A673 (cell line): Measurements from ENCODE around the gene CAMSAP1. TPM values are rescaled to one million over a fixed set of nuclear protein-coding genes. Genes with fewer than 3 reads are reported as not detected.

Source experiments
- BruUV-seq: library from RNA; stranded (reverse); fragments of 400-500 nt; replicated peaks from 2 replicates; lab custom pipeline; 2021; lab: Mats Ljungman, UMichigan
- CTCF ChIA-PET: fragments of 300-600 bp; sonication (Branson Sonifier 250); formaldehyde crosslinking; loops from one replicate; lab custom pipeline; 2022; ENCODE audit warnings: antibody characterized with exemption; lab: Charles Lee
- POLR2A ChIA-PET: fragments of 300-600 bp; sonication (Branson Sonifier 250); formaldehyde crosslinking; loops from one replicate; lab custom pipeline; 2022; ENCODE audit warnings: antibody characterized with exemption; ENCODE audit not compliant: low non-redundant PET; lab: Charles Lee
- DNase-seq: peaks from one replicate; pipeline ENCODE4 v3.0.0-alpha.2; 2015; ENCODE audit warnings: low spot score
- H3K27ac ChIP-seq: fragments of 200-600 bp; sonication (generic); 2 replicates; pipeline ENCODE4 v1.5.1; 2016; ENCODE audit warnings: mixed run types, low read depth, mild to moderate bottlenecking, mixed read lengths, antibody characterized with exemption, low read length; ENCODE audit not compliant: poor library complexity, severe bottlenecking
- H3K27me3 ChIP-seq: fragments of 200-600 bp; sonication (generic); replicated peaks from 2 replicates; pipeline ENCODE4 v1.6.1; 2017; ENCODE audit warnings: mixed run types, low read depth, mild to moderate bottlenecking, mixed read lengths, antibody characterized with exemption, low read length; ENCODE audit not compliant: insufficient read depth, poor library complexity
- H3K36me3 ChIP-seq: fragments of 200-600 bp; sonication (generic); 2 replicates; pipeline ENCODE4 v1.6.1; 2016; ENCODE audit warnings: mixed run types, mild to moderate bottlenecking, mixed read lengths, antibody characterized with exemption, low read length; ENCODE audit not compliant: insufficient read depth, poor library complexity, severe bottlenecking
- H3K4me1 ChIP-seq: fragments of 200-600 bp; sonication (generic); 2 replicates; pipeline ENCODE4 v1.6.1; 2017; ENCODE audit warnings: mixed run types, mild to moderate bottlenecking, mixed read lengths, antibody characterized with exemption, low read length; ENCODE audit not compliant: insufficient read depth, poor library complexity, severe bottlenecking
- H3K4me3 ChIP-seq: fragments of 200-600 bp; sonication (generic); 2 replicates; pipeline ENCODE4 v1.5.1; 2016; ENCODE audit warnings: low read depth, mixed run types, mild to moderate bottlenecking, mixed read lengths, low read length; ENCODE audit not compliant: poor library complexity, severe bottlenecking
- H3K9me3 ChIP-seq: fragments of 200-600 bp; sonication (generic); 2 replicates; pipeline ENCODE4 v1.6.1; 2016; ENCODE audit warnings: mixed run types, low read depth, mild to moderate bottlenecking, mixed read lengths, antibody characterized with exemption, low read length; ENCODE audit not compliant: poor library complexity, severe bottlenecking
- EZH2 ChIP-seq: fragments of 200-600 bp; sonication (generic); IDR thresholded peaks from 2 replicates; pipeline ENCODE4 v1.6.1; 2017; ENCODE audit warnings: borderline replicate concordance, low read depth, mild to moderate bottlenecking, mixed read lengths, antibody characterized with exemption, low read length; ENCODE audit not compliant: poor library complexity, severe bottlenecking
- intact Hi-C: fragments of 100-400 bp; cut with micrococcal nuclease; formaldehyde crosslinking; loops from one replicate; pipeline ENCODE4 v1.10.0; 2022; ENCODE audit not compliant: unreplicated experiment
- total RNA-seq: library from RNA; stranded (reverse); gene quantifications from 2 replicates; pipeline ENCODE4 v1.2.3, GENCODE V29; 2021
- TF ChIP-seq, protein P1 (sequence below): fragments of 300-800, 200-600 bp; sonication (generic); conservative IDR thresholded peaks from 2 replicates; pipeline ENCODE4 v1.5.1; 2017; ENCODE audit warnings: low read depth, mild to moderate bottlenecking, antibody characterized with exemption, low read length, moderate library complexity, mixed read lengths

Gene CAMSAP1
- total RNA-seq, 1 experiment from 2014 or later = 52.3 TPM

DNA sequence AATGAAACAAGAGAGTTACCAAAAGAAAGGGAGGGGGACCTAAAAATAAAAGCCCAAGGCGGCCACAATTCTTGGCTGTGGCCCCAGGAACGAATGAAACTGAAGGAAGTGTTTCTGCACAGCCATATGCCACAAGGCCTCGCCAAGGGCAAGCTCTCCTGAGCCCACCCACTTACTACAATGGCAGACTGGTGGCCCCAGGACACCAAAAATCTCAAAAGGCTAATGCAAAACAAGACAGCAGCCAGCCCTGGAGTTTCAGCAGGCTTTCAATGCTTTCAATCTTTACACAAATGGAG lies 4.0 kb downstream of the CAMSAP1 start:
- CTCF ChIA-PET = no interaction called here
- no TSS peak for BruUV-seq
- Histone ChIP-seq H3K27me3 (no peaks in the 10 kb centered on the region), H3K36me3 (no peaks in the 10 kb centered on the region), H3K9me3 (peaks cover 9% of the 10 kb centered on the region), H3K4me1 (peaks cover 7% of the 10 kb centered on the region), H3K4me3 (no peak overlapping the region), H3K27ac (no peak overlapping the region)
- intact Hi-C loops = no loop called here
- TF ChIP-seq, protein P1, sequence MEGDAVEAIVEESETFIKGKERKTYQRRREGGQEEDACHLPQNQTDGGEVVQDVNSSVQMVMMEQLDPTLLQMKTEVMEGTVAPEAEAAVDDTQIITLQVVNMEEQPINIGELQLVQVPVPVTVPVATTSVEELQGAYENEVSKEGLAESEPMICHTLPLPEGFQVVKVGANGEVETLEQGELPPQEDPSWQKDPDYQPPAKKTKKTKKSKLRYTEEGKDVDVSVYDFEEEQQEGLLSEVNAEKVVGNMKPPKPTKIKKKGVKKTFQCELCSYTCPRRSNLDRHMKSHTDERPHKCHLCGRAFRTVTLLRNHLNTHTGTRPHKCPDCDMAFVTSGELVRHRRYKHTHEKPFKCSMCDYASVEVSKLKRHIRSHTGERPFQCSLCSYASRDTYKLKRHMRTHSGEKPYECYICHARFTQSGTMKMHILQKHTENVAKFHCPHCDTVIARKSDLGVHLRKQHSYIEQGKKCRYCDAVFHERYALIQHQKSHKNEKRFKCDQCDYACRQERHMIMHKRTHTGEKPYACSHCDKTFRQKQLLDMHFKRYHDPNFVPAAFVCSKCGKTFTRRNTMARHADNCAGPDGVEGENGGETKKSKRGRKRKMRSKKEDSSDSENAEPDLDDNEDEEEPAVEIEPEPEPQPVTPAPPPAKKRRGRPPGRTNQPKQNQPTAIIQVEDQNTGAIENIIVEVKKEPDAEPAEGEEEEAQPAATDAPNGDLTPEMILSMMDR = no peak
- TF ChIP-seq EZH2 = no peak
- DNase-seq = no peak
- POLR2A ChIA-PET = no interaction called here

DNA sequence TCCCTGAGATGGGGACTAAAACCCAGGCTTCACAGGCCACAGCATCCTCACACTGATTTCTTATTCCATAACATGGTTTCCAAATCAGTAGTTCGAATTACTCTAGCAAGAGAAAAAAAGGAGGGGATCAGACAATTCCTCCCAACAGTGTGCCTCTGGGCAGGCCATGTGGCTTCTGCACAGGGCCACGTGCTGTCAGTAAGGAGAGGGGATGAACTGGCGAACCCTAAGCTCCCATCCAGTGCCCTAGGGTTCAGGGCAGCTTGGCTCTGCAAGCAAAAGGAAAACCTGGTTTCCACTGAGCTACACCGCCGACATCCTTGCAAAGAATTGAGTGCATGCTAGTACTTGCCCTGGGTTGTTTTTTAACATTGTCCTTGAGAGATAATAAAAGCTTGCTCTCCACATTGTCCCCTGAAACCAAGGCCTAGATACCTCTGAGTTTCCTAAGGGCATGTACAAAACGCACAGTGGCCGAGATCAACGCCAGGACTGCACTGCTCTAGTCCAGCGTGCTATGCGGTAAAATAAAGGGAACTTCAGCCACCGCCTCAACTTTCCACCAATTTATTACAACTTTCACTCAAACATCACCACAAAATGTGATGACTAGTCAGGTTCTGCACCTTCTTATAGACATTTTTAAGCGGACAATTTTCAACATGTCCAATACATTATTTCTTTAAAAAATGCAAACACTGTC lies 4.5 kb downstream of the CAMSAP1 start:
- CTCF ChIA-PET = no interaction called here
- POLR2A ChIA-PET = no interaction called here
- TF ChIP-seq, protein P1 = no peak
- no peak for TF ChIP-seq EZH2

DNA sequence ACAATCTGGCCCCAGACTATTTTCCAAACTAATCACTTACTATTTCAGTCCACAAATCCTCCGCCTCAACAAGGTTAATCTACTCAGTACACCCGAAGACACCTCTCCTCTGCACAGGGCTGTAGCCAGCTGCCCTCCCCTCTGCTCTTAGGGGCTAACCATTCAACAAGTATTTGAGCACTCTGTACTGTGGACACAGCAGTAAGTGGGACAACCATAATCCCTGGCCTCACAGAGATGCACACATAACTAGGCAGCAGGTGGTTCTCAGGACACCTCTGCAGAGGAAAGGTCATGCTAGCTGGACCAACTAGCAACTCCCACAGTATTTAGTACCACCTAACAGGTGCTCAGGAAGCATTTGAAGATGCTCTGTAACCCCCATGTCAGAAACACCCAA lies 5.5 kb downstream of the CAMSAP1 start:
- TF ChIP-seq, protein P1 = no peak
- TF ChIP-seq EZH2 = no peak
- no TSS peak for BruUV-seq
- Histone ChIP-seq H3K4me1 (peaks cover 3% of the 10 kb centered on the region), H3K9me3 (peaks cover 20% of the 10 kb centered on the region), H3K4me3 (no peak overlapping the region), H3K36me3 (no peaks in the 10 kb centered on the region), H3K27me3 (no peaks in the 10 kb centered on the region), H3K27ac (no peak overlapping the region)
- no peak for DNase-seq
- intact Hi-C loops = no loop called here
- ChIA-PET POLR2A (no interaction called here), CTCF (no interaction called here)

More for the DNA sequence above, 4.5 kb downstream of the CAMSAP1 start:
- H3K4me1 ChIP-seq = peaks cover 3% of the 10 kb centered on the region
- intact Hi-C loops = no loop called here
- DNase-seq = no peak
- no peaks in the 10 kb centered on the region for H3K36me3 ChIP-seq
- H3K27ac ChIP-seq = no peak overlapping the region
- no peak overlapping the region for H3K4me3 ChIP-seq
- H3K27me3 ChIP-seq = no peaks in the 10 kb centered on the region
- peaks cover 14% of the 10 kb centered on the region for H3K9me3 ChIP-seq
- BruUV-seq = no TSS peak
